Fibroblast of pulmonary artery (primary cell): ENCODE data around the gene STAT5B.
"Not testable (repeated sequence)": the region's sequence is repeated elsewhere in the genome, so short reads cannot be mapped to it uniquely, and the experiment has no call there.

Experiments
- DNase-seq: peaks from one replicate; pipeline ENCODE4 v3.0.0-alpha.2; 2010; ENCODE audit warnings: low read depth
- H3K4me3 ChIP-seq: replicated peaks from 2 replicates; pipeline ENCODE4 v1.5.1; 2011; ENCODE audit warnings: low read depth, mild to moderate bottlenecking, control low read depth, low read length, moderate library complexity
- CTCF ChIP-seq: IDR thresholded peaks from 2 replicates; pipeline ENCODE4 v1.5.1; 2011; ENCODE audit warnings: mild to moderate bottlenecking, control low read depth, low read length, inconsistent platforms; ENCODE audit errors: missing control alignments

Gene STAT5B

GRCh38 chr17:42271006-42271778 is 5.0 kb downstream of the STAT5B start:
- TF ChIP-seq CTCF = no peak
- no peak for DNase-seq
- no peak overlapping the region for H3K4me3 ChIP-seq

GRCh38 chr17:42270596-42270995 is 5.6 kb downstream of the STAT5B start:
- no peak for TF ChIP-seq CTCF
- DNase-seq = no peak
- H3K4me3 ChIP-seq = no peak overlapping the region

- no peak for TF ChIP-seq CTCF
- H3K4me3 ChIP-seq = no peak overlapping the region
- DNase-seq = no peak
Observed at GRCh38 chr17:42270170-42270535, 6.0 kb downstream of the STAT5B start.

GRCh38 chr17:42268236-42268635 is 8.0 kb downstream of the STAT5B start:
- no peak for DNase-seq
- no peak for TF ChIP-seq CTCF
- no peak overlapping the region for H3K4me3 ChIP-seq

- DNase-seq = peak; percentile 98
- H3K4me3 ChIP-seq = no peak overlapping the region
- no peak for TF ChIP-seq CTCF
Observed at GRCh38 chr17:42266918-42267766, 9.0 kb downstream of the STAT5B start.

GRCh38 chr17:42266462-42266861 is 9.7 kb downstream of the STAT5B start:
- no peak overlapping the region for H3K4me3 ChIP-seq
- TF ChIP-seq CTCF = no peak
- DNase-seq = no peak

GRCh38 chr17:42264366-42264765 is 11.8 kb downstream of the STAT5B start:
- not testable (repeated sequence) for DNase-seq, H3K4me3 ChIP-seq
